Activated CD4-positive, CD25-positive, alpha-beta regulatory T cell treated with anti-CD3 and anti-CD28 coated beads, Interleukin-2, amount 50 U/mL, for 16 hours (primary cell): ENCODE data around the gene PIGK.
"Not testable (repeated sequence)": the region's sequence is repeated elsewhere in the genome, so short reads cannot be mapped to it uniquely, and the experiment has no call there.

Experiments used
- DNase-seq: peaks from one replicate; pipeline ENCODE4 v3.0.0-alpha.2; 2020; ENCODE audit warnings: low read depth, low spot score

PIGK gene

GRCh38 chr1:77219166-77219887 lies at the start of gene PIGK:
PIGK (minus strand) TSS chr1:77219430; CDS start chr1:77219402, 28 bp downstream.
- DNase-seq: peak; percentile 76

- DNase-seq: no peak
Observed at GRCh38 chr1:77267035-77267434, 47.8 kb upstream of the PIGK start.

DNA sequence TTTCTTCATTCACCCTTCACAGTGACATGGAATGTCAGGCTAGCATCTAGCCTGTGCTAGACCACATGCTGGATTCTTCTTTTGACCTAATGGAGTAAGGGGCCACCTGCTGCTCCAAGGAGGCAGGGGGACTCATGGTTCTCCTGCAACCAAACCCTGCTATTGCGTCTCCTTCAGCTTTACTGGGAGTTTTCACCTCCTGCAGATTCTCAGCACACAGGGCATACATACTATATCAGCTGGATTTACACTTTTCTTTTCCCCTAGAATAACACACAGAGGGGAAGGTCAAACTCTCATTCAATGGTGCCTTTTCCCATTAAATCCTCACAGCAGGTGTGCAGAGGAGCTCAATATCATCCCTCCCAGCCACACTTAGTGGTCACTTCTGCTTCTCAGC lies 46.0 kb upstream of the PIGK start:
- no peak for DNase-seq

GRCh38 chr1:77263708-77264107 lies 44.5 kb upstream of the PIGK start:
- no peak for DNase-seq

GRCh38 chr1:77253211-77253610 lies 34.0 kb upstream of the PIGK start:
- no peak for DNase-seq

GRCh38 chr1:77250126-77250525 lies 30.9 kb upstream of the PIGK start:
- no peak for DNase-seq

- DNase-seq: no peak
Observed at GRCh38 chr1:77245830-77246229, 26.6 kb upstream of the PIGK start.

GRCh38 chr1:77239311-77239710 lies 20.1 kb upstream of the PIGK start:
- no peak for DNase-seq

- no peak for DNase-seq
Observed at GRCh38 chr1:77238462-77238861, 19.2 kb upstream of the PIGK start.

GRCh38 chr1:77234943-77235342 lies 15.7 kb upstream of the PIGK start:
- no peak for DNase-seq

DNA sequence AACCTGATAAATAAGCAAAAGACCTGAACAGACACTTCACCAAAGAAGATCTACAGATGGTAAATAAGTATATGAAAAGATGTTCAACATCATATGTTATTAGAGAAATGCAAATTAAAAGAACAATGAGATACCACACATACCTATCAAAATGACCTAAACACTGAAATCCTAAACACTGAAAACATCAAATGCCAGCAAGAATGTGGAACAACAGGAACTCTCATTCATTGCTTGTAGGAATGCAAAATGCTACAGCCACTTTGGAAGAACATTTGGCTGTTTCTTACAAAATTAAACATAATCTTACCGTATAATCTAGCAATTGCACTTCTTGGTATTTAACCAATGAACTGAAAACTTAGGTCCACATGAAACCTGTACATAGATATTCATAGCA lies 14.9 kb upstream of the PIGK start:
- no peak for DNase-seq

GRCh38 chr1:77232829-77233228 lies 13.6 kb upstream of the PIGK start:
- DNase-seq: no peak

DNA sequence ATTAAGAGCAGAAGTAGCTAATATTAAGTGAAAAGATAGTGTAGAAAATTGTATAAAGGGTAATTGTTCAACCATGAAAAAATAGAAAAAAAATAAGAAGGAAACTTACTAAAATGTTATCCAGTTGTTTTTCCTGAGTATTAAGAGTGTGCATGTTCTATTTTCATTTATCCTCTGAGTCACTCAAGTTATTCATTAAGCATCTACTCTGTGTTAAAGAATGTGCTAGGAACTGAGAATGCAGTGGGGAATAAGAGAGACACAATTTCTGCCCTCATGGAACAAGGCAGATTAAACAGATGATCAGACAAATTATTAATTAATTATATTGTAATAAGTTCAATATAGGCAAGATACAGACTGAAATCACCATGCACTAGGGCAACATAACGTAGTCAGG lies 10.8 kb upstream of the PIGK start:
- no peak for DNase-seq

DNA sequence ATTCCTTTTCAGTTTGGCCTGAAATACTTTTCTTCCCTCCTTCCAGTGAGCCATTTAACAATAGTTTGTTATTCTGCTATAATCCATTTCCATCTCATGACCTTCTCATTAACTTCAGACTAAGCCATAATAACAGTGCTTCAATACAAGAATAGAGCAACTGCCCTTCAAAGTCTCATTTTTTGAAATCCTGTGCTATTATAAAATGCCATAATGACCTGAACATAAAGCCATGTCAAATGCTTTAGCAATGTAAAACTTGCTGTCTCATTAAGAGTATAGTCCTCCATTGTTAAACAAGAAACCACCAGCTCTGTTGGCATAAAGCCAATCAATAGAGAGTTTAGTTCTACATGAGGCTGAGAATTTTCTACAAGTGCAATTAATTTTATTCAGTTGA lies 9.6 kb upstream of the PIGK start:
- no peak for DNase-seq

DNA sequence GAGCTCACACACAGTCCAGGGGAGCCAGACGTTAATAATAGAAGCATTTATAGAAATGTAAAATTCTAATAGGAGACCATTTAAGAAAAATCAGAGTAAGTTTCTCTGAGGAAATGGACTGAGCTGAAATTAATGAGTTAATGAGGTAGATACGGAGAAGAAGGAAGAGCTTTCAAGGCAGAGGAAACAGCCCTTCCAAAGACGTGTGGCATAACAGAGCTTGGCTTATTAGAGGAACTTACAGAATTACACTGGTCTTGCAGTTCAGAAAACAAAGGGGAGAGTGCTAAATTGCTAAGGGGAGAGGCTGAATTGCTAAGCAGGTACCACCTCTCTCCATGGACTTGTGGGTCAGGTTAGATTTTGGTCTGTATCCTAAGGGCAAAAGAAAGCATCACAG lies 8.2 kb upstream of the PIGK start:
- no peak for DNase-seq

DNA sequence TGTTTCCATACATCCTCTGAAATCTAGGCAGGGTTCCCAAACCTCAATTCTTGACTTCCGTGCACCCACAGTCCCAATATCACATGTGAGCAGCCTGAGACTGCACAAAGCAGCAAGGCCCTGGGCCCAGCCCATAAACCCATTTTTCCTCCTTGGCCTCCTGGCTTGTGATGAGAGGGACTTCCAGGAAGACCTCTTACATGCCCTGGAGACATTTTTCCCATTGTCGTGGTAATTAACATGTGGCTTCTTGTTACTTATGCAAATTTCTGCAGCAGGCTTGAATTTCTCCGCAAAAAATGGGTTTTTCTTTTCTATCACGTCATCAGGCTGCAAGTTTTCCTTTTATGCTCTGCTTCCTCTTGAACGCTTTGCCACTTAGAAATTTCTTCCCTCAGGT lies 3.3 kb upstream of the PIGK start:
- no peak for DNase-seq

GRCh38 chr1:77220687-77221463 lies 1.6 kb upstream of the PIGK start:
- no peak for DNase-seq

DNA sequence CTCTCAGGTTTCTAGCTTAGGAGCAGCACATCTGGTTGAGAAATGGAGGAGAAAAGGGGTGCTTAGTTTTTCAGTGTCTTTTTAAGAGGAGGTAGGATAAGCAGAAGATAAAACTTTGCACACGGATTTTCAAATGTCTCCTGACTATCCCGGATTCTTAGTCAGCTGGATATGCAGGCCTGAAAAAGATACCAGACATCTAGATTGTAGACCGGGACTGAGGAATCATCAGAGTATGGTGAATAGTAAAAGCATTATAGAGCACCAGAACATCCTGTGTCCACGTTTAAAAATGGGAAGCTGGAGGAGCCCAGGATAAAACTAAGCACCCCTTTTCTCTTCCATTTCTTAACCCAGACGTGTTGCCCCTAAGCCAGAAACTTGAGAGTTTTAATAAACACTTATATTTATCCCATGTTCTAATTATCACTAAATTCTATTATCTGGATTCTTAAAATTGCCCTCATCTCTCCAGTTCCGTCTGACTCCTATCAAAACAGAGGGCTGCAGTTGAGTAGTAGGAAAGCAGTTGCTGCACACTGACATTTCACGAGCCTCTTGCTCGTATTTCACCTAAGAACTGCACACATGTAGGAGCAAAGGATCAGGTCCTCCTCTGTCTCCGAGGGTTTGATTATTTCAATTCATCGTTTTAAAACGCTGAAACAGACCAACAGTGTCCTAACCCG lies 609 bp downstream of the PIGK start:
- no peak for DNase-seq

- not testable (repeated sequence) for DNase-seq
Observed at GRCh38 chr1:77204043-77204442, 15.2 kb downstream of the PIGK start.

- no peak for DNase-seq
Observed at GRCh38 chr1:77202751-77203150, 16.5 kb downstream of the PIGK start.

DNA sequence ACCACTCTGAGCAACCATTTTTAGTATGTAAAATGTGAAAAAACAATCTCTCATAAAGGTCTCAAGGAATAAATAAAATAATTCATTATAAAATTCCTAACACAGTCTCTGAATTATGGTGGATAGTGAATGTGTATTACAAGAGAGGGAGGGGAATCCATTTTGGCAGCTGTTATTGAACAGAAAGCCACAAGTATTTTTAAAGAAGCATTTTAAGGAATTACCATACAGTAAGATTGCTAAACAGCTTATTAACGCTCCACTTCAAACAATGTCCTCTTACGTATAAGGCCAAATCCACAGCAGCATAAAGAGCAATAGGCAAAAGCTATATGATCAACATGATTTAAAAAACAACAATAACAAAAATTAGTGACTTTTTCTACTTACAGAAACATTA lies 18.4 kb downstream of the PIGK start:
- no peak for DNase-seq

- no peak for DNase-seq
Observed at GRCh38 chr1:77200293-77200692, 18.9 kb downstream of the PIGK start.

GRCh38 chr1:77197351-77197750 lies 21.9 kb downstream of the PIGK start:
- DNase-seq: no peak
